HG02840 (cell line): ENCODE results near the gene GALNT10.

Source experiments
- ATAC-seq: cut with Tn5 transposase; IDR thresholded peaks from one replicate; pipeline ENCODE4 v1.9.1; 2021; ENCODE audit warnings: mild to moderate bottlenecking, moderate library complexity, moderate number of reproducible peaks; ENCODE audit not compliant: unreplicated experiment, low FRiP score

The GALNT10 gene

DNA sequence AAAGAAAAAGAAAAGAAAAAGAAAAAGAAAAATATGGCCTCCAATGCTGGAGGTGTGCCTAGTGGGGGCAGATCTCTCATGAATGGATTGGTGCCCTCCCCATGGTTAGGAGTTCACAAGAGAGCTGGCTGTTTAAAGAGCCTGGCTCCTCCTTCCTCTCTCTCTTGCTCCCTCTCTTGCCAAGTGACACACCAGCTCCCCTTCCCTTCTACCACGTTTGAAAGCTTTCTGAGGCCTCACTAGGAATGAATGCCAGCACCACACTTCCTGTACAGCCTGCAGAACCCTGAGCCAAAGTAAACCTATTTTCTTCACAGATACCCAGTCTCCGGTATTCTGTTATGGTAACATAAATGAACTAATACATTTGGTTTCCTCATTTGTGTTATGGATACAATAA, 14.4 kb upstream of the GALNT10 start:
- no peak for ATAC-seq

- no peak for ATAC-seq
Observed at GRCh38 chr5:154178661-154179060, 11.9 kb upstream of the GALNT10 start.

DNA sequence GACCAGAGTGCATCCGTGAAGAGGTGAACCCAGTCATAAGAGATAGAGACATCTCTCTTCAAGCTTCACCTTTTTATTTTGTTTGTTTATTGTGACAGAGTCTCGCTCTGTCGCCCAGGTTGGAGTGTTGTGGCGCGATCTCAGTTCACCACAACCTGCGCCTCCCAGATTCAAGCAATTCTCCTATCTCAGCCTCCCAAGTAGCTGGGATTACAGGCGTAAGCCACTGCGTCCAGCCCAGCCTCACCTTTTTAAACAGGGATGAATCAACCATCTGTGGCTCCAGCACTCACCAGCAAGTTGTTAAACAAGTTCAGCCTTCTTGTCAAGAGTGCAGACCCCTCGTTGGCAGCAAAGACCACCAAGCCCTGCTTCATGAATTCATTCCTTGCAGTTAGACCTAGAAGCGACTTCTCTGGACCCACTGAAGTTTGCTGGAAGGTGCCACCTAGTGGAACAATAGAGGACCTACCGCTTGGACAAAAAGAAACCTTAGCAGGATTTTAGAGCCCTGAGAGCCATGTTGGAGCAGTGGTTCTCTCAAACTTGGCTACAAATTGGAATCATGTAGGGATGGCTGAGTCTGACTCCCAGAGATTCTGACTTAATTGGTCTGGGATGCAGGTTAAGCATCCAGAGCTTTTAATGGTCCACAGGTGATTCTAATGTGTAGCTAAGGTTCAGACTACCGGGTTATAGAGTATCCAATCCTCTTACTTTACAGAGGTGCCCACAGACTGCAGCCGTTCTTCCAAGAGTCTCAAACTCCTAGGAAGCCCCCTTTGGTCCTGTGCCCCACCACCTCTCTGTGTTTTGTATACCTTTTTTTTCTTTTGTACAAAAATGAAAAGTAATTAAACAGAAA, 10.5 kb upstream of the GALNT10 start:
- peak; percentile 69 for ATAC-seq

GRCh38 chr5:154181161-154181560, 9.4 kb upstream of the GALNT10 start:
- no peak for ATAC-seq

GRCh38 chr5:154189256-154189818, 1.2 kb upstream of the GALNT10 start:
- ATAC-seq: no peak

- peak; percentile 81 for ATAC-seq
Observed at GRCh38 chr5:154189819-154190594, 526 bp upstream of the GALNT10 start.

- ATAC-seq: no peak
Observed at GRCh38 chr5:154191467-154192261, 1.1 kb downstream of the GALNT10 start.

- ATAC-seq: no peak
Observed at GRCh38 chr5:154193283-154193682, 2.8 kb downstream of the GALNT10 start.

DNA sequence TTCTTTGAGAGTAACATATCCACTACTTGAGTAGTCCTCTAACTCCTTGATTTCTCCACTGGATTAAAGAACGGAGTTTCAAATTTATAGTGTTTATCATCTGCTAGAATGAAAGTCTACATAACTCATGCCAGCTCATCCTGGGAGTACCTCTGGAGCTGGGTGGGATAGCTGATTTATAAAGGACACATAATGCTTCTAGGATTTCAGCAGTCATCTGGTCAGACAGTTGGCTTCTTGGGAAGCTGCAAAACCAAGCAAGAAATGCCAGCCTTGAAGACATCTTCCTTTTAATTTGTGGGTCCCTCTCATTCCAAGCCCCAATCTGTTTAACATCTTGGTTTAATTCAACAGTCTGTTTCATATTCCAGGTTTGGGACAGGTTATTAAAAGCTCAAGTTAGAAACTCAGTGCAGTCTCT, 3.2 kb downstream of the GALNT10 start:
- no peak for ATAC-seq

DNA sequence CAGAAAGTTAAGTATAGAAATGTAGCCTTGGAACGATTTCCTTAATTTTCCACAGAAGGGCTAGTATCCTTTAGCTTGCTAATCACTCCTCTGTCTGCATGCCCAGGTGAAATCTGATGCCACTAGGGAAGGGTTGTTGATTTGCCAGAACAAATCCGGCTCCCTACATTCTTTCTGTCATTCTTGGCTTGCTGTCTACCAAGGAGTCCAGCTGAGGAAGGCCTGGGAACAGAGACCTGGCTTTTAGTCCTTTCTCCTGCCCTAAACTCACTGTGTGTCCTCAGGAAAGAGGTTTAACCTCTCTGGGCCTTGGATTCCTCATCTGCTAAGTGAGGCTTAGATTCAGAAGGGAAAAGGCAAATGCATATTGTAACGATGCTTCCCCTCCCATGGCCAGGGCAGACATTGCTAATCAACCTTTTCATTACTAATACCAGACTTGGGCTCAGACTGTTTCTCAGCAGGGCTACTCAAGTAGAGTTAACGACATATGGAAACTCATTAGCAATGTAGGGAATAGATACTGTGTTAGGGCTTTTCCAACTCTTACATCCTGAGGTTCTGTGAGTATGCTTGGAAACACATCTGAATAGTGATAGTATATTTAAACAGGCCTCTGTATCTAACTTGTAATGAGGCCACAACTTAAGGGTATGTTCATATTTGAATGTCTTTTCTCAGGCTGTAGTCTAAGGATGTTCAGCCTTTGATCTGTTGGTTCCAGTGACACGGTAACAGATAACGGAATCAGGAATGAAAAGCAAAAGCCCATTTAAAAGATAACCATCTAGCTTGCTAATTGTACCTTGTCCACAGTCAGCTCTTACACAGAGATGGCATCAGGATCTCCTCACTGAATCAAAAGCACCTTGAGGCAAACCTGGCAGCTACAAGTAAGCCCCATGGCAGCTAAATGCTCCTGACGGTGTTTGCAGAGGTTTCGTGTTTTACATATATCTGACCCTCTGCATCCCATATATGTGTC, 4.1 kb downstream of the GALNT10 start:
- ATAC-seq: no peak

DNA sequence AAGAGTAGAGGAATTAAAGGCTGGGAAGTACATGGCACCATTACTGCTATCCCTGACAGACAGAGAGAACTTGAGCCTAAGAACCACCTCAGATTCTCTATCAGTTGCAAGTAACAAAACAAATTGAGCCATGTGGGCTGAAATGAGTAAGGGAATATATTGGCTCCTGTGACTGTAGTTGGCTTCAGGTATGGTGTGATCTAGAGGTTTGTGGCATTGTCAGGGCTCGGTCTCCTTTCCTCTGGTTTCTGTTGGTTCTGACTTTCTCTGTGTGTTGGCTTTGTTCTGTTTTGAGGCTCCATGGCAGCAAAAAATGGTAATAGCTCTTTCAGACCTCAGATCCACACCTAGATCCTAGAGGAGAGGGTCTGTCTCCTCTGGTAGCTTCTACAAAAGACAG, 5.7 kb downstream of the GALNT10 start:
- ATAC-seq: no peak

DNA sequence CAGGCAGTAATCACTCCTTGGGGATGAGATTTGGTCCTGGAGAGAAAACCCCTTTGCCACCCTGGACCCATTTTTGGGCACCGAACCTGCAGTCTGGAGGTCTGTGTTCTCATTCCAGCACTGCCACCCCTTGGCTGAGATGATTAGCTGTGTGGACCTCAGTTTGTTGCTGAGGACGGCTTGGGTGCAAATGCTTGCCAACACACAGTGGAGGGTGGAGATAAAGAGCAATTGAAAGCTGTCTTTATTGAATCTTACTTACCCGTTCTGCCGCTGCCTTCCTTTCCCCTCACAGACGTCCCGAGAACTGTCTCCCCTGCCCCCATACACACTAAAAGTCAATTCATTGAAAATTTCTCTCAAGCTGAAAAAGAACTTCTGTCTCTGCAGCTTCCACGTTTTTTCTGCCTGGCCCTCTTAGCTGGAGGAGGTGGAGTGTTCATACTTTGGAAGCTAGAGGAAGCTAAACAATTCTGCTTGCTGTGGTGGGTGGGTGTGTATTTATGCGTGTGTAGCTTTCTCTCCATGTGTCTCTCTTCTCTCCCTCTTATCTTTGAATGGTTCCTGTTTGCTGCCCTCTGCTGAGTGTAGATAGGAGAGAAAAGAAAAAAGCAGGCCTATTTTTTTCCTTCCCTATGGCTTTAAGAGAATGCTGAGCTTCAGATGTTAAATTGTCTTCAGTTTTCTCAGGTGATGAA, 6.6 kb downstream of the GALNT10 start:
- ATAC-seq: no peak

DNA sequence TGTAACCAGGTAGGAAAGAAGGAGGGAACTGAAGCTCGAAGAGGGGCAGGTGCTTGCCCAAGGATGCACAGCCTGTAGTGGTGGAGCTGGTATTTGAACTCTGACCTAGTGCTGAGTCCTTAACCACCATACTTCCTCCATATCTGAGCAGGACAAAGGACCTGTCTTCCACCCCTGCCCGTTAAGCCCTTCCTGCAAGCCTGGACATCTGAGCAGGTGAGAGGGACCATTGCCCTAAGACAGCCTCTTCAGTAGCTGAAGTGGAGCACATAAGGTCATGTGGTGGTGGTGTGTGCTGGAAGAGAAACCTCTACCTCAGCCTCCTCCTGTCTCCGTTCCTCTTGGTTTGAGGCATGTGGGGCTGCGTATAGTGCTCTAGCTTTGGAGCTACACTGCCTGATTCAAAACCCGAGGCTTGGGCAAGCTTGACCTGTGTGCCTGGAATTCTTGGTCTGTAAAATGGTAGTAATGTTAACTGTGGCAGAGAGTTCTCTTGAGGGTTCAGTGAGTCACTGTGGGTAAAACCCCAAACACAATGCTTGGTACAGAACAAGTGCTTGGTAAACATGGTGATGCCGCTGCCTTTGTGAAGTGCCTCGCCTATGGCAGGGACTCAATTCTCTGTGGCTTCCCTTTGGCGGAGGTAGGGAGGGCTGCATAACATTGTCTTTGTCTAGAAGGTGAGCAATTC, 7.4 kb downstream of the GALNT10 start:
- ATAC-seq: no peak

DNA sequence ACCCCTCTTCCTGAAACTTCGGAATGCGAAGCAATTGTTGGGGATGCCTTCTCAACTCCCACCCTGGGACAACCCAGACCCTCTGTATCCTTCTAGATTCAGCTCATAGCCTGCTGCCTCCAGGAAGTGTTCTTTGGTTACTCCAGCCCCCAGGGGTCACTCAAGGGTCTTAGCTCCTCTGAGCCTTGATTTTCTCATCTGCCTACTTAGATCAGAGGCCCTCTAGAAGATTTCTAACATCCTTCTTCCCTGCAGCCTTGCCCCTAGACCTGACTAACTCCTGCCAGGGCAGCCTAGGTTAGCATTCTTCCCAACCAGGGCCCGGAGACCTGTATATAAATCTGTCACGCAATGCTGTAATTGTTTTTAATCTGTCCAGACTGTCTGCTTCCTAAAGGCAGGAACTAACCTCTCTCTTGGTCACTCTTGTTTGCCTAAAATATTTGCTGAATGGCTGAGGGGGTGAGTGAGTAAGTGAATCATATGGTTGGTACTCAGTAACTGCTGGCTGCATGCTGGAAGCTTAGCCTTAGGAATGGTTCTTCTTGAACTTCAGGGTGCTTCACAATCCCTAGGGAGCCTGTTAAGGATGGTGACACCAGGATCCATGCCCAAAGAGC, 8.2 kb downstream of the GALNT10 start:
- ATAC-seq: no peak

DNA sequence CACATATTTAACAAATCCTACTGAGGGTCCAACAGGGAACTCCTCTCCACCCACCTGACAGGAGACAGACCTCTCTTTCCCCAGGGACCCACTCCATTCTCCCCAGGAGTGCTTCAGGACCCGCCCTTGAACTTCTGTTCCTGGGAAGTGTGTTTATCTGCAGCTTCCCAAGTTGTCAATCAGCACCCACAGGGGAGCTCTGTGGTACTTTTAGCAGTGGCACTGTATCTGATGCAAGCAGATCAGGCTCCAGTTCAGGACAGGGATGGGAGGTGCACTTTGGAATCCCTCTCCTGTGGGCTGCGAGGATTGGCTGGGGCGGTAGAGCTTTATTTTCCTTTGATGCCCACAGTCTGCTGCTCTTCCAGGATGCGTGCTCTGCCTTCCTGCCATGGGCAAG, 8.7 kb downstream of the GALNT10 start:
- ATAC-seq: no peak

- no peak for ATAC-seq
Observed at GRCh38 chr5:154199671-154200220, 9.2 kb downstream of the GALNT10 start.

GRCh38 chr5:154200221-154200620, 9.7 kb downstream of the GALNT10 start:
- ATAC-seq: no peak
